GM23338 (cell line): ENCODE results near the gene LAP3. TPM values are rescaled to one million over a fixed set of nuclear protein-coding genes. Genes with fewer than 3 reads are reported as not detected.

Experiments used
- ATAC-seq: fragments of 200-7000 bp; cut with Tn5 transposase; 3 replicates; pipeline ENCODE4 v1.9.1; 2020
- DNase-seq: peaks from one replicate; pipeline ENCODE4 v3.0.0-alpha.2; 2015; ENCODE audit warnings: low spot score
- H2AFZ ChIP-seq: fragments of 200-600 bp; sonication (generic); 2 replicates; pipeline ENCODE4 v1.8.0; 2016; ENCODE audit warnings: antibody characterized with exemption, mild to moderate bottlenecking, moderate library complexity
- H3F3A ChIP-seq: fragments of 200-600 bp; sonication (generic); replicated peaks from 2 replicates; pipeline ENCODE4 v1.8.0; 2017; ENCODE audit warnings: antibody characterized with exemption, mixed run types, low read depth
- H3K27ac ChIP-seq: fragments of 200-600 bp; sonication (generic); 2 replicates; pipeline ENCODE4 v1.6.1; 2016; ENCODE audit warnings: low read depth
- H3K27me3 ChIP-seq: fragments of 200-600 bp; sonication (generic); 2 replicates; pipeline ENCODE4 v1.8.0; 2016; ENCODE audit warnings: mild to moderate bottlenecking, mixed run types, moderate library complexity; ENCODE audit not compliant: insufficient read depth
- H3K36me3 ChIP-seq: fragments of 200-600 bp; sonication (generic); 2 replicates; pipeline ENCODE4 v1.8.0; 2016; ENCODE audit warnings: mild to moderate bottlenecking; ENCODE audit not compliant: insufficient read depth
- H3K4me1 ChIP-seq: fragments of 200-600 bp; sonication (generic); 2 replicates; pipeline ENCODE4 v1.8.0; 2016; ENCODE audit warnings: mild to moderate bottlenecking, moderate library complexity; ENCODE audit not compliant: insufficient read depth
- H3K4me2 ChIP-seq: fragments of 200-600 bp; sonication (generic); 2 replicates; pipeline ENCODE4 v1.7.1; 2017; ENCODE audit warnings: mixed run types
- H3K4me3 ChIP-seq: fragments of 200-600 bp; sonication (generic); 2 replicates; pipeline ENCODE4 v1.6.1; 2016; ENCODE audit warnings: mixed run types
- H3K79me2 ChIP-seq: fragments of 200-600 bp; sonication (generic); replicated peaks from 2 replicates; pipeline ENCODE4 v1.8.0; 2017; ENCODE audit warnings: mild to moderate bottlenecking; ENCODE audit not compliant: insufficient read depth
- H3K9me2 ChIP-seq: fragments of 200-600 bp; sonication (generic); 2 replicates; pipeline ENCODE4 v1.8.0; 2017; ENCODE audit not compliant: insufficient read depth
- H4K20me1 ChIP-seq: fragments of 200-600 bp; sonication (generic); replicated peaks from 2 replicates; pipeline ENCODE4 v1.8.0; 2017; ENCODE audit warnings: mild to moderate bottlenecking; ENCODE audit not compliant: insufficient read depth
- H3K27ac Mint-ChIP-seq: 2 replicates; pipeline ENCODE4 v1.8.0; 2020; ENCODE audit warnings: inconsistent platforms, mild to moderate bottlenecking, moderate library complexity, mixed read lengths
- H3K27me3 Mint-ChIP-seq: 3 replicates; pipeline ENCODE4 v1.8.0; 2022; ENCODE audit warnings: low read depth, mild to moderate bottlenecking, moderate library complexity, mixed read lengths, inconsistent platforms; ENCODE audit not compliant: insufficient read depth, poor library complexity
- H3K36me3 Mint-ChIP-seq: 3 replicates; pipeline ENCODE4 v1.8.0; 2021; ENCODE audit warnings: low read depth, mild to moderate bottlenecking, inconsistent platforms, moderate library complexity, mixed read lengths
- H3K4me1 Mint-ChIP-seq: 3 replicates; pipeline ENCODE4 v1.8.0; 2020; ENCODE audit warnings: mild to moderate bottlenecking, inconsistent platforms, mixed read lengths
- H3K4me3 Mint-ChIP-seq: 3 replicates; pipeline ENCODE4 v1.8.0; 2021; ENCODE audit warnings: moderate library complexity, mild to moderate bottlenecking, inconsistent platforms, mixed read lengths
- H3K9me3 Mint-ChIP-seq: 3 replicates; pipeline ENCODE4 v1.8.0; 2020; ENCODE audit warnings: moderate library complexity, mild to moderate bottlenecking, inconsistent platforms, mixed read lengths
- CREB1 ChIP-seq: fragments of 250-450 bp; sonication (Bioruptor Pico); IDR thresholded peaks from 2 replicates; pipeline ENCODE4 v1.5.0; 2020; ENCODE audit warnings: low read depth, mild to moderate bottlenecking, moderate library complexity
- JUNB ChIP-seq: IDR thresholded peaks from one replicate; pipeline ENCODE4 v1.6.1; 2016; ENCODE audit warnings: antibody characterized with exemption; ENCODE audit not compliant: unreplicated experiment
- POLR2AphosphoS5 ChIP-seq: IDR thresholded peaks from 2 replicates; pipeline ENCODE4 v1.6.1; 2016; ENCODE audit warnings: antibody characterized with exemption, low read depth
- ZNF114 ChIP-seq: fragments of 250-450 bp; sonication (Bioruptor Pico); IDR thresholded peaks from 2 replicates; pipeline ENCODE4 v1.5.0; 2020; ENCODE audit warnings: mild to moderate bottlenecking, moderate library complexity
- ZNF331 ChIP-seq: fragments of 250-450 bp; sonication (Bioruptor Pico); IDR thresholded peaks from 2 replicates; pipeline ENCODE4 v1.5.0; 2020; ENCODE audit warnings: low read depth, mild to moderate bottlenecking, moderate library complexity
- polyA plus RNA-seq: library from polyadenylated mRNA; unstranded; fragments of >200 nt; fragmentation: Nextera tagmentation; extraction: Ambion mirVana; gene quantifications from 2 replicates; pipeline ENCODE4 v1.2.1, GENCODE V29; 2016
- total RNA-seq: library from RNA; depleted of rRNA; stranded (reverse); fragments of >200 nt; shearing (Covaris generic); gene quantifications from 2 replicates; pipeline ENCODE4 v1.2.3, GENCODE V29; 2014
- TF ChIP-seq, protein P1 (sequence below): IDR thresholded peaks from one replicate; pipeline ENCODE4 v1.6.1; 2018; ENCODE audit warnings: antibody characterized with exemption; ENCODE audit not compliant: unreplicated experiment
- TF ChIP-seq, protein P2 (sequence below): fragments of 250-450 bp; sonication (Bioruptor Pico); IDR thresholded peaks from 2 replicates; pipeline ENCODE4 v1.5.0; 2020; ENCODE audit warnings: mild to moderate bottlenecking, moderate library complexity
- TF ChIP-seq, protein P3 (sequence below), 2 experiments: fragments of 200-600 bp in 1 of 2; sonication (generic) in 1 of 2; conservative IDR thresholded peaks; 2 replicates each; pipeline versions ENCODE4 v1.5.1 to v1.6.1; 2016 to 2017; ENCODE audit warnings: antibody characterized with exemption in 2 of 2, low read depth in 2 of 2, mild to moderate bottlenecking in 2 of 2, moderate library complexity in 1 of 2
- TF ChIP-seq, protein P4 (sequence below): IDR thresholded peaks from 2 replicates; pipeline ENCODE4 v1.6.1; 2016; ENCODE audit warnings: antibody characterized with exemption

The LAP3 gene
- total and polyA plus RNA-seq, 2 experiments from 2014 or later = 28.6 to 63.6 TPM

DNA sequence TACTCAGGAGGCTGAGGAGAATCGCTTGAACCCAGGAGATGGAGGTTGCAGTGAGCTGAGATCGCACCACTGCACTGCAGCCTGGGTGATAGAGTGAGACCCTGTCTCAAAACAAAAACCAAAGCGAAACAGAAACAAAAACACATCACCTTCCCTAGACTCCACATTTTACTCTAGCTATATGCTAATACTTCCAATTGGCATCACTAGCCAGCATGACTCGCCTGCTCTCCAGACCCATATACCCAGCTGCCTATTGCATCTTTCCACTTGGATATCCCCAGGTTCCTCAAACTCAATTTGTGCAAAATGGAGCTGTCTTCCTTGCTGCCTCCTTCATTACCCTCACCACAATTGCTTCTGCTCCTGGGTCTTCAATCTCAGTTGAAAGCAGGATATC lies 22.4 kb upstream of the LAP3 start:
- Histone ChIP-seq H2AFZ (no peak overlapping the region), H3K4me1 (no peaks in the 10 kb centered on the region), H3K27ac (no peak overlapping the region), H3K79me2 (no peaks in the 10 kb centered on the region), H3K4me2 (no peak overlapping the region), H3K9me2 (no peaks in the 10 kb centered on the region), H3F3A (no peaks in the 10 kb centered on the region), H3K36me3 (no peaks in the 10 kb centered on the region), H3K4me3 (no peak overlapping the region), H4K20me1 (no peaks in the 10 kb centered on the region), H3K27me3 (no peaks in the 10 kb centered on the region)
- Mint-ChIP-seq H3K36me3 (no peaks in the 10 kb centered on the region), H3K27ac (no peak overlapping the region), H3K9me3 (no peaks in the 10 kb centered on the region), H3K27me3 (peaks cover 2% of the 10 kb centered on the region), H3K4me3 (no peak overlapping the region), H3K4me1 (no peaks in the 10 kb centered on the region; the same call in 2 of the 3 replicates)
- TF ChIP-seq, protein P1, sequence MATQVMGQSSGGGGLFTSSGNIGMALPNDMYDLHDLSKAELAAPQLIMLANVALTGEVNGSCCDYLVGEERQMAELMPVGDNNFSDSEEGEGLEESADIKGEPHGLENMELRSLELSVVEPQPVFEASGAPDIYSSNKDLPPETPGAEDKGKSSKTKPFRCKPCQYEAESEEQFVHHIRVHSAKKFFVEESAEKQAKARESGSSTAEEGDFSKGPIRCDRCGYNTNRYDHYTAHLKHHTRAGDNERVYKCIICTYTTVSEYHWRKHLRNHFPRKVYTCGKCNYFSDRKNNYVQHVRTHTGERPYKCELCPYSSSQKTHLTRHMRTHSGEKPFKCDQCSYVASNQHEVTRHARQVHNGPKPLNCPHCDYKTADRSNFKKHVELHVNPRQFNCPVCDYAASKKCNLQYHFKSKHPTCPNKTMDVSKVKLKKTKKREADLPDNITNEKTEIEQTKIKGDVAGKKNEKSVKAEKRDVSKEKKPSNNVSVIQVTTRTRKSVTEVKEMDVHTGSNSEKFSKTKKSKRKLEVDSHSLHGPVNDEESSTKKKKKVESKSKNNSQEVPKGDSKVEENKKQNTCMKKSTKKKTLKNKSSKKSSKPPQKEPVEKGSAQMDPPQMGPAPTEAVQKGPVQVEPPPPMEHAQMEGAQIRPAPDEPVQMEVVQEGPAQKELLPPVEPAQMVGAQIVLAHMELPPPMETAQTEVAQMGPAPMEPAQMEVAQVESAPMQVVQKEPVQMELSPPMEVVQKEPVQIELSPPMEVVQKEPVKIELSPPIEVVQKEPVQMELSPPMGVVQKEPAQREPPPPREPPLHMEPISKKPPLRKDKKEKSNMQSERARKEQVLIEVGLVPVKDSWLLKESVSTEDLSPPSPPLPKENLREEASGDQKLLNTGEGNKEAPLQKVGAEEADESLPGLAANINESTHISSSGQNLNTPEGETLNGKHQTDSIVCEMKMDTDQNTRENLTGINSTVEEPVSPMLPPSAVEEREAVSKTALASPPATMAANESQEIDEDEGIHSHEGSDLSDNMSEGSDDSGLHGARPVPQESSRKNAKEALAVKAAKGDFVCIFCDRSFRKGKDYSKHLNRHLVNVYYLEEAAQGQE = no peak
- no peak for ATAC-seq
- DNase-seq = no peak

DNA sequence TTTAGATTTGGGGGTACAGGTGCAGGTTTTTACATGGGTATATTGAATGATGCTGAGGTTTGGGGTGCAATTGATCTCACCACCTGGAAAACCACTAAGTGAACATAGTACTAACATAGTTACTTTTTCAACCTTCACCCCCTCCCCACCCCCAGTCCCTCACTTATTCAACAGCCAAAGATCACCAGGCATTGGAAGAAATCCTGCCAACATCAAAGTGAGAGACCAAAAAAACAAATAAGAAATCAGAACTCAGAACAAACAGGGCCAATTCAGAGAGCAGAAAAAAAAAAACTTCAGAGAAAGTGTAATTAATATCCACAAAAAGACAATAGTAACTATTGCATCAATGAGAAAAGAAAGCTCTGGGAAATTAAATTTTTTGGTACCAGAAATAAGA lies 20.5 kb upstream of the LAP3 start:
- DNase-seq = no peak
- no peaks in the 10 kb centered on the region for H3K9me3 Mint-ChIP-seq
- no peaks in the 10 kb centered on the region for H3K9me2 ChIP-seq
- TF ChIP-seq ZNF331 (CRISPR knock-in tag) = no peak
- no peak for TF ChIP-seq ZNF114 (CRISPR knock-in tag)
- no peak for TF ChIP-seq CREB1 (CRISPR knock-in tag)
- TF ChIP-seq, protein P2, sequence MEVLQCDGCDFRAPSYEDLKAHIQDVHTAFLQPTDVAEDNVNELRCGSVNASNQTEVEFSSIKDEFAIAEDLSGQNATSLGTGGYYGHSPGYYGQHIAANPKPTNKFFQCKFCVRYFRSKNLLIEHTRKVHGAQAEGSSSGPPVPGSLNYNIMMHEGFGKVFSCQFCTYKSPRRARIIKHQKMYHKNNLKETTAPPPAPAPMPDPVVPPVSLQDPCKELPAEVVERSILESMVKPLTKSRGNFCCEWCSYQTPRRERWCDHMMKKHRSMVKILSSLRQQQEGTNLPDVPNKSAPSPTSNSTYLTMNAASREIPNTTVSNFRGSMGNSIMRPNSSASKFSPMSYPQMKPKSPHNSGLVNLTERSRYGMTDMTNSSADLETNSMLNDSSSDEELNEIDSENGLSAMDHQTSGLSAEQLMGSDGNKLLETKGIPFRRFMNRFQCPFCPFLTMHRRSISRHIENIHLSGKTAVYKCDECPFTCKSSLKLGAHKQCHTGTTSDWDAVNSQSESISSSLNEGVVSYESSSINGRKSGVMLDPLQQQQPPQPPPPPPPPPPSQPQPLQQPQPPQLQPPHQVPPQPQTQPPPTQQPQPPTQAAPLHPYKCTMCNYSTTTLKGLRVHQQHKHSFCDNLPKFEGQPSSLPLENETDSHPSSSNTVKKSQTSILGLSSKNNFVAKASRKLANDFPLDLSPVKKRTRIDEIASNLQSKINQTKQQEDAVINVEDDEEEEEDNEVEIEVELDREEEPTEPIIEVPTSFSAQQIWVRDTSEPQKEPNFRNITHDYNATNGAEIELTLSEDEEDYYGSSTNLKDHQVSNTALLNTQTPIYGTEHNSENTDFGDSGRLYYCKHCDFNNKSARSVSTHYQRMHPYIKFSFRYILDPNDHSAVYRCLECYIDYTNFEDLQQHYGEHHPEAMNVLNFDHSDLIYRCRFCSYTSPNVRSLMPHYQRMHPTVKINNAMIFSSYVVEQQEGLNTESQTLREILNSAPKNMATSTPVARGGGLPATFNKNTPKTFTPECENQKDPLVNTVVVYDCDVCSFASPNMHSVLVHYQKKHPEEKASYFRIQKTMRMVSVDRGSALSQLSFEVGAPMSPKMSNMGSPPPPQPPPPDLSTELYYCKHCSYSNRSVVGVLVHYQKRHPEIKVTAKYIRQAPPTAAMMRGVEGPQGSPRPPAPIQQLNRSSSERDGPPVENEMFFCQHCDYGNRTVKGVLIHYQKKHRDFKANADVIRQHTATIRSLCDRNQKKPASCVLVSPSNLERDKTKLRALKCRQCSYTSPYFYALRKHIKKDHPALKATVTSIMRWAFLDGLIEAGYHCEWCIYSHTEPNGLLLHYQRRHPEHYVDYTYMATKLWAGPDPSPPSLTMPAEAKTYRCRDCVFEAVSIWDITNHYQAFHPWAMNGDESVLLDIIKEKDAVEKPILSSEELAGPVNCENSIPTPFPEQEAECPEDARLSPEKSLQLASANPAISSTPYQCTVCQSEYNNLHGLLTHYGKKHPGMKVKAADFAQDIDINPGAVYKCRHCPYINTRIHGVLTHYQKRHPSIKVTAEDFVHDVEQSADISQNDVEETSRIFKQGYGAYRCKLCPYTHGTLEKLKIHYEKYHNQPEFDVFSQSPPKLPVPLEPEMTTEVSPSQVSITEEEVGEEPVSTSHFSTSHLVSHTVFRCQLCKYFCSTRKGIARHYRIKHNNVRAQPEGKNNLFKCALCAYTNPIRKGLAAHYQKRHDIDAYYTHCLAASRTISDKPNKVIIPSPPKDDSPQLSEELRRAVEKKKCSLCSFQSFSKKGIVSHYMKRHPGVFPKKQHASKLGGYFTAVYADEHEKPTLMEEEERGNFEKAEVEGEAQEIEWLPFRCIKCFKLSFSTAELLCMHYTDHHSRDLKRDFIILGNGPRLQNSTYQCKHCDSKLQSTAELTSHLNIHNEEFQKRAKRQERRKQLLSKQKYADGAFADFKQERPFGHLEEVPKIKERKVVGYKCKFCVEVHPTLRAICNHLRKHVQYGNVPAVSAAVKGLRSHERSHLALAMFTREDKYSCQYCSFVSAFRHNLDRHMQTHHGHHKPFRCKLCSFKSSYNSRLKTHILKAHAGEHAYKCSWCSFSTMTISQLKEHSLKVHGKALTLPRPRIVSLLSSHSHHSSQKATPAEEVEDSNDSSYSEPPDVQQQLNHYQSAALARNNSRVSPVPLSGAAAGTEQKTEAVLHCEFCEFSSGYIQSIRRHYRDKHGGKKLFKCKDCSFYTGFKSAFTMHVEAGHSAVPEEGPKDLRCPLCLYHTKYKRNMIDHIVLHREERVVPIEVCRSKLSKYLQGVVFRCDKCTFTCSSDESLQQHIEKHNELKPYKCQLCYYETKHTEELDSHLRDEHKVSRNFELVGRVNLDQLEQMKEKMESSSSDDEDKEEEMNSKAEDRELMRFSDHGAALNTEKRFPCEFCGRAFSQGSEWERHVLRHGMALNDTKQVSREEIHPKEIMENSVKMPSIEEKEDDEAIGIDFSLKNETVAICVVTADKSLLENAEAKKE (CRISPR knock-in tag) = no peak
- no peak for TF ChIP-seq JUNB
- TF ChIP-seq, protein P3, sequence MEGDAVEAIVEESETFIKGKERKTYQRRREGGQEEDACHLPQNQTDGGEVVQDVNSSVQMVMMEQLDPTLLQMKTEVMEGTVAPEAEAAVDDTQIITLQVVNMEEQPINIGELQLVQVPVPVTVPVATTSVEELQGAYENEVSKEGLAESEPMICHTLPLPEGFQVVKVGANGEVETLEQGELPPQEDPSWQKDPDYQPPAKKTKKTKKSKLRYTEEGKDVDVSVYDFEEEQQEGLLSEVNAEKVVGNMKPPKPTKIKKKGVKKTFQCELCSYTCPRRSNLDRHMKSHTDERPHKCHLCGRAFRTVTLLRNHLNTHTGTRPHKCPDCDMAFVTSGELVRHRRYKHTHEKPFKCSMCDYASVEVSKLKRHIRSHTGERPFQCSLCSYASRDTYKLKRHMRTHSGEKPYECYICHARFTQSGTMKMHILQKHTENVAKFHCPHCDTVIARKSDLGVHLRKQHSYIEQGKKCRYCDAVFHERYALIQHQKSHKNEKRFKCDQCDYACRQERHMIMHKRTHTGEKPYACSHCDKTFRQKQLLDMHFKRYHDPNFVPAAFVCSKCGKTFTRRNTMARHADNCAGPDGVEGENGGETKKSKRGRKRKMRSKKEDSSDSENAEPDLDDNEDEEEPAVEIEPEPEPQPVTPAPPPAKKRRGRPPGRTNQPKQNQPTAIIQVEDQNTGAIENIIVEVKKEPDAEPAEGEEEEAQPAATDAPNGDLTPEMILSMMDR (conservative IDR thresholded peaks at IDR 0.05; ENCODE audit: low read depth in 2 of 2) = no peak
- TF ChIP-seq, protein P4, sequence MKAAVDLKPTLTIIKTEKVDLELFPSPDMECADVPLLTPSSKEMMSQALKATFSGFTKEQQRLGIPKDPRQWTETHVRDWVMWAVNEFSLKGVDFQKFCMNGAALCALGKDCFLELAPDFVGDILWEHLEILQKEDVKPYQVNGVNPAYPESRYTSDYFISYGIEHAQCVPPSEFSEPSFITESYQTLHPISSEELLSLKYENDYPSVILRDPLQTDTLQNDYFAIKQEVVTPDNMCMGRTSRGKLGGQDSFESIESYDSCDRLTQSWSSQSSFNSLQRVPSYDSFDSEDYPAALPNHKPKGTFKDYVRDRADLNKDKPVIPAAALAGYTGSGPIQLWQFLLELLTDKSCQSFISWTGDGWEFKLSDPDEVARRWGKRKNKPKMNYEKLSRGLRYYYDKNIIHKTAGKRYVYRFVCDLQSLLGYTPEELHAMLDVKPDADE = no peak
- no peak for TF ChIP-seq POLR2AphosphoS5

More for the DNA sequence above, 20.5 kb upstream of the LAP3 start:
- no peak overlapping the region for H3K4me2 ChIP-seq
- H3K4me3 ChIP-seq = no peak overlapping the region
- Mint-ChIP-seq H3K4me1 (no peaks in the 10 kb centered on the region), H3K27ac (no peak overlapping the region), H3K27me3 (peaks cover 2% of the 10 kb centered on the region), H3K4me3 (no peak overlapping the region), H3K36me3 (no peaks in the 10 kb centered on the region)
- no peak overlapping the region for H2AFZ ChIP-seq
- no peak overlapping the region for H3K27ac ChIP-seq
- H3K36me3 ChIP-seq = no peaks in the 10 kb centered on the region
- no peaks in the 10 kb centered on the region for H4K20me1 ChIP-seq
- H3K79me2 ChIP-seq = no peaks in the 10 kb centered on the region
- ATAC-seq = no peak
- H3K27me3 ChIP-seq = no peaks in the 10 kb centered on the region
- no peaks in the 10 kb centered on the region for H3K4me1 ChIP-seq
- H3F3A ChIP-seq = no peaks in the 10 kb centered on the region
